Measurements from ENCODE around the gene RNU6-7.

RNU6-7 gene

DNA sequence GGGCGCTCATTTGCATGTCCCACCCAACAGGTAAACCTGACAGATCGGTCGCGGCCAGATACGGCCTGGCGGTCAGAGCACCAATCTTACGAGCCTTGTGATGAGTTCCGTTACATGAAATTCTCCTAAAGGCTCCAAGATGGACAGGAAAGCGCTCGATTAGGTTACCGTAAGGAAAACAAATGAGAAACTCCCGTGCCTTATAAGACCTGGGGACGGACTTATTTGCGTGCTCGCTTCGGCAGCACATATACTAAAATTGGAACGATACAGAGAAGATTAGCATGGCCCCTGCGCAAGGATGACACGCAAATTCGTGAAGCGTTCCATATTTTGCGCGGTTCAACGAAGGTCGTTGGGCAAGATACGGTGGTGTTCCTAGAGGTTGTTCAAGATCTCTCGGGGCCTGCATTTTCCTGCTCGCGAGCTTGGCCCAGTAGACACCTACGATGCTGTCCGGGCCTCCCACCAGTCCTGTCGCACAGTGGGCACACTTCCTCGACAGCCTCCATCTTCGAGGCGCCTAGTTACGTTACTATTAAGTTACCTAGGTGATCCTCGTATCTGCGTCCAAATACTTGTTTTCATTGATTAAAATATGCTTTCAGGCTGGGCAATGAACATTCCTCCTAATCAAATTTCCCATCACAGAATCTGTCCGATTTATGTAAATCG, at the start of gene RNU6-7:
RNU6-7 (plus strand) TSS at position 230 of the 675 bp plus-strand sequence.
- DNase-seq, result no peak

DNA sequence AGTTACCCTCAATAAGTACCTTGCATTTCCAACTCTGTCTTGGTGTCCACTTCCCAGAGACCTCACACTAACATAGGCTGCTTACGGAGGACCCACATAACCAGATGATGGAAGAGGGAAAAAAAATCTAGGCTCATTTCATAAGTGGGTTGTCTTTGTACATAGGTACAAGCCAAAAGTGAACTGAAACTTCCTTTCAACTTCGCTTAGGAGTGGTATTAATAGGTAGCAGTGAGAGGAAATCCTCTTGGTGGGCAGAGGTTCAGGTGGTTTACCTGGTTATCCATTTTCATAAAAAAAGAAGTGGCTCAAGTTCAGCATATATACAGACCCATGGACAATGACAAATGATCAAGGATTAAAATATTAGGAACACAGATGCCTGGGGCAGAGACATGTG, 35.8 kb upstream of the RNU6-7 start:
- no peak for DNase-seq

DNA sequence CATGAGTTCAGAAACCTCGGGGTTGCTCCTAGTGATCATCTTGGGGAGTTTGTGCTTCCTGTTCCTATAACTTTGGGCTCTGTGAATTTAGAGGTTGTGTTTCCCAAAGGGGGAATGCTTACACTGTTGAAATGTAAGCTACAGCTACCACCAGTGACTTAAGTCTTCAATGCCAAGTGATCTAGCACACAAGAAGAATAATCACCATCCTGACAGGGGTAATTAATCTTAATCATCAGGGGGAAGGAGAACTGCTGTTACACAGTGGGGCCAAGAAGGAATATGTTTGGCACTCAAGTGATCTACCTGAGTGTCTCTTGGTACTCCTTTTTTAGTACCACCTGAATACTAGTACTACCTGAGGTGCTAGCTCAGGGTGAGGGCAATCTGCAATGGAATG, 34.9 kb upstream of the RNU6-7 start:
- DNase-seq, result no peak

DNA sequence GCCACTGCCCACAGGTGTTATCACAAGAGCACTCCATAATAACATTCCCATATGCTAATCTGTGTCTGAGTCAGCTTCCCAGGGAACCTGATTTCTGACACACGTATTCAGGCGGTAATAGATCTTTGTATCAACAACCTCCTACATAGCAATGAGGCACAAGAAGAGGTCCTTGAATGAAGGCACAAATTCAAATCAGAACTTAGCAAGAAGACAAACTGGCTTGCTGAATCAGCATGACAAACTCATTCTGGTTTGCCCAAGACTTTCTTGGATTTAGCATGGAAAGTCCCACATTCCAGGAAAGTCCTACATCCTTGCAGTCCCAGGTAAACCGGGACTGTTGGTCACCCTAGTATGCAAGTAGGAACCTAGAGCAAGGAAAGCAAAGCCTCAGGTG, 33.9 kb upstream of the RNU6-7 start:
- no peak for DNase-seq

DNA sequence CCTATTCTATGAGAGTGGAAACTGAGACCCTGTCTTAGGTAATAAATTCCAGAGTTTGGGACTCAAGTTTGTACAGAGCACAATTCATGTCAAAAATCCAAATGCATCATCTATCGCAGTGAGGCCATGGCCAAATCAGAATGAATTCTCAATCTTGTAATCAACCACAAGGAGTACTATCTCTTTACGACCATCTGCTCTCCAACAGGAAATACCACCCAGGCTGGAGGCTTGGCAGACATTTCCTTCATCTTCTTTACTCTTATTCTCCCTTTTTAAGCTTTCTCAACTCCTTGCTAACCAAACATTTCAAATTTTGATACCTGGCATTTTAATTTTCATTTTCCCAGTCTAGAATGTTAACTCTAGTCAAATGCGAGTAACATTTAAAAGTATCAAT, 32.7 kb upstream of the RNU6-7 start:
- DNase-seq, result no peak

DNA sequence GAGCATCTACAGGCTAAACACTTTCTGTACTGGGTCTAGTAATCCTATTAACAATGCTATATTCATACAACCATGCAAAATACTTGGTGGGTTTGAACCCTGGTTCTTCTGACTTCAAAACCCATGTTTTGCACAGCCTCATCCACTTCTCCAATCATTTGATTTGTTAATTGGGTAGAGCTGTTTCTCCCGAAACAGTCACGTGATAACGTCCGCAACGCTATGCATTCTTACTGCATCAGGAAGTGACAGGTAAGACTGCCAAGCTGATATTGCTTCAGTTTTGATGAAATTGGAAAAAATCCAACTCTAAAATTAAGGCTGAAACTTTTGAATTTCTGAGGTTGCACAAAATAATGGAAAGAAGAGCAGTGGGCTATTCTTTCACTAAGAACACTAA, 30.4 kb upstream of the RNU6-7 start:
- no peak for DNase-seq

- DNase-seq, result no peak
Observed at GRCh38 chr14:32183151-32184058, 18.4 kb upstream of the RNU6-7 start.

DNA sequence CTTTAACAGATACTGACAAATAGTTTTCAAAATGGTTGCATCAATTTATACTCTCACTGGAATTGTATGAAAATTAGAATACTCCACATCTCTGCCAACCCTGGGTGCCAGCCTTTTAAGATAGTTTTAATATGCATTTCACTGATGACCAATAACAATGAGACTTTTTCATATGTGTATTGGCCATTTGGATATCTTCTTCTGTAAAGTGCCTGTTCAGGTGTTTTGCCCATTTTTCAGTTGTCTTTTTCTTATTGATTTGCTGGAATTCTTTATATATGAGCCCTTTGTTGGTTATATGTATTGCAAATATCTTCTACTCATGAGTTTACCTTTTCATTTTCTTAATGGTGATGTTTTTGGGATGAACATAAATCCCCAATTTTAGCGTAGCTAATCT, 16.7 kb upstream of the RNU6-7 start:
- DNase-seq, result no peak

DNA sequence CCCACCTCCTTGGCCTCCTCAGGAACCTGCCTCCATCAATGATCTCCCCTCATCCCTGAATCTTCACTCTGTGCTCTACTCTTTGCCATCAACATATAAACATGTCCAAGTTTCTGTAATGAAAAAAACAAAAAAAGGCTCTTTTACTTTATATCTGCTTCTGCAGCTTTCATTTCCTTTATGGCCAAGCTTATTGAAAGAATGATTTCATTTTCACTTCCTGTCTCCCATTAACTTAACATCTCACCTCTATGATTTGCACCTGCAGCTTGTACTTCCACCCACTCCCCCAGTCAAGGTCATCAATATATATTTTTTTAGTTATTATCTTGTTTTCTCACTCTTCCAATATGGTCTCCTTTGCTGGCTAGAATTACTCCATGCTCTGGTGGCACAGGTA, 15.6 kb upstream of the RNU6-7 start:
- no peak for DNase-seq

- no peak for DNase-seq
Observed at GRCh38 chr14:32189811-32190210, 12.0 kb upstream of the RNU6-7 start.

- DNase-seq, result no peak
Observed at GRCh38 chr14:32190673-32191072, 11.2 kb upstream of the RNU6-7 start.

DNA sequence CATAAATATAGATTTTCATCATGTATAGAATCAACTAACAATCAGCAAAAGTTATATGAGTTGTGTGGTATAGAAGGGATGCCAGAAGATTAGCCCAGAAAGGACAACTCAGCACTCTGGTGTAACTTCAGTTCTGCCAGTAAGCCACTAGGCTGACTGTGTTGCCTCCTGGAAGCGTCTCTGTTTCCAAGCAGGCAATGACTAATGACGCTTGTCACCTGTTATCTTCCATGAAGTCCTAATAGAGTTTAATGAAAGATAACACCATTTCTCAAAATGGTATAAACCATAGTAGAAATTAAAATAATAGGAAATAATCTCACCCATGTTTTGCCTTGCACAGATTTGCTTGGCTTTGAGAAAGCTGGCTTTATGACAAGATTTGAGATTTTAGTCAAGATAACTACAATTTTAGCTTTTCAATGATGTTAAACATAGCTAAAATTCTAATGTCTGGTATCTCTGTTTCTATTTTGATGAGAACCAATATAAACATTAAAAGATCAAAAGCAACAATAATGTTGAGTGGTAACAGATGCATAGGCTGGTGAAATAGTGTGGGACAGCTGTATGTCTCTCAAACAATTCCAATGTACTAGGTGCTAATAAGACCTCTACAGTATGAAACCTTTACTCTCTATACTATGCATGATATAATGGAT, 9.0 kb upstream of the RNU6-7 start:
- DNase-seq, result no peak

GRCh38 chr14:32193532-32193931, 8.3 kb upstream of the RNU6-7 start:
- DNase-seq, result no peak

GRCh38 chr14:32195636-32196035, 6.2 kb upstream of the RNU6-7 start:
- DNase-seq, result no peak

DNA sequence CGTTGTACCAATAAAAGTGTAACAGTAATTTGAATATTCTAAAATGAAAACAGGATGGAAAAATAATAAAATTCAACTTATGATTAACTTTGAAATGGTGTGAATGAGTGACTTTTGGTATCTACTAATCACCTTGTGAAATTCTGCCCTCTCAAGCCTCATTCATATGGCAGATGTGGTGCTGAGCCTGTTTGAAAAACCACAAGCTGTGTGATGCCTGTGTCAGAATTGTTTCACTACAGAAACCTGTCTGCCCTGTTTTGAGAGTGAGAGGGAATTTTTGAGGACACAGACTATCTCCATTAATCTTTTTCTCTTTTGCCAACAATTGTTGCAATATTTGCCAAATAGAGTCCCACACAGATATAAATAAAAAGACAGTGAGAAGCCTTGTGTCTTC, 3.9 kb upstream of the RNU6-7 start:
- no peak for DNase-seq

DNA sequence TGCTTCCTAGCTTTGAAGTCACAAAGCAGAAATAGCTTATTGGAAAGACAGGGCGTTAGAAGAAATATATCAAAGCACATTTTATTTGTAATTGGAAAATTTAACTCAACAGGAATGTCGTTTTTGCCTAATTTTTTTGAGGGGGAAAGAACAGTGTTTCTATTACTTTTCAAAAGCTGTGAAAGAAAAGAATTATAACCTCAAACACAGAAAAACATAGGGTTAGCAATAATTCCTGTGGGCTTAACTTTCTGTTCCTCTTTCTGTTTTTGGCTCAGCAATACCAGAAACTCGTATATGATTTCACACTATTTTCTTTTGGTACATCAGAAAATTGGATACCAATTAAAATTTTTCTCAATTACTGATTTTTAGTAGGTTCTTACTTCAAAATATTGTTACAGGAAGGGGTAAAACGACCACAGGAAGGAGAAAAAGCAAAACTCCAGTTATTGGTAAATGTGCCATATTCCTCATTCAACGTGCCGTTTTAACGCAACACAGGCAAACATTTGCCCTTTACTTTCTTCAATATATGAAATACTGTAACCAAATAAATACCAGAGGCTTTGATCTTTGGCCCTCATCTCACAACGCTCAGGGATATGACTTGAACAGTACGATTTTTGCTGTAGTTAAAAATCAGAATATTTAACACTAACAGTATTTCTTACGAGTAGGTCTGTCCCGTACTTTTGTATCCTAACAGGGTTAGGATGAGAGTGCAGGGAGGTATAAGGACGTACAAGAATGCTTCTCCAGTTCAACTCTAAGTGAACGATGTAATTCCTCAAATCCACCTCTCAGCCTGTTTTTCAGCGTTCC, 1.3 kb upstream of the RNU6-7 start:
- no peak for DNase-seq

DNA sequence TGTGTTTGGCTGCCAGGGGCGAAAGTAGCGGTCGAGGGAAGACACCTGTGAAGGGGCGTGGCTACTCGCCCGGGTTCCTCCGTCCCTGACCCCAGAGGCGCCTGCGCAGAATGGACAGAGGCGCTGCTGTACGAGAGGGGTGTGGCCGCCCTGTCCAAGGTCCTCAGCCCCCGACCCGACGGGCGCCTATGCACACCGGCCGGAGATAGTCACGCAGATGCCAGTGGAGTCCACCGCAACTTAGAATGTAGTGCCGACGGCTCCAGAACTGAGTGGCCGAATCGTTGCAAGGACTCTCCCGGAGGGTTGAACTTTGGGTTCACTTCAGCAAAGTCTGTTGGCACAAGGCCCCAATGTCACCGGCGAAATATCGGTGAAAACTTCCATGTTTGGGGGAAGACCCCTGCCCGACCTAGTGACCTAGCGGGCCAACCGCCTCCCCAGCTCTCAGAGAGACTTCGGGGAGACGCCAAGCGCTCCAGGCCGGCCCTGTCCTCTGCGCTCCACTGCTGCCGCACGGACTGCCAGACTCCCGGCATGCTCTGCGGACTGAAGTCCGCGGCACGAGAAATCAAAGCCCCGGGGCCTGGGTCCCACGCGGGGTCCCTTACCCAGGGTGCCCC, 541 bp upstream of the RNU6-7 start:
- peak; percentile 66 for DNase-seq

DNA sequence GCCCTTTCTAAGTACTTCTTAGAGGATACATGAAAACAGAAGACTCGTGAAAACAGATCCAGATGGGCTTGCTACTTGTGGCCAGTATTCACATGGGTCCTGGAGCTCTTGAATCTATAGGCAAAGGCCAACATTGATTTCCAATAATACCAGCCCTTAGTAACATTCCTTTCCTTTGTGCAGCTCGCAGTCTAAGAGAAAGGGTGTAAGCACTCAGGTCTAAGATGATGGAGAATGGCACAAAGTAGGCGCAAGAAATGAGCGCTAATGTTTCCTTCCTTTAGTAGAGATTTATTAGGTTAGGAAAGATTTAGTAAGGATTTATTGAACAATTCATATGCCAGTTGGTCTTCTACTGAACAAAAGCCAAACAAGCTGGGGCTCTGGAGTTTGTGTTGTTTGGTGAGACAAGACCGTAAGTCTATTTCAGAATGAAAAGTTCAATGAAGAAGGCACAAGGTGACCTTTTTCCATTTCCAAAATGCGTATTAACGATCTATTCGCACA, 699 bp downstream of the RNU6-7 start:
- DNase-seq, result no peak

DNA sequence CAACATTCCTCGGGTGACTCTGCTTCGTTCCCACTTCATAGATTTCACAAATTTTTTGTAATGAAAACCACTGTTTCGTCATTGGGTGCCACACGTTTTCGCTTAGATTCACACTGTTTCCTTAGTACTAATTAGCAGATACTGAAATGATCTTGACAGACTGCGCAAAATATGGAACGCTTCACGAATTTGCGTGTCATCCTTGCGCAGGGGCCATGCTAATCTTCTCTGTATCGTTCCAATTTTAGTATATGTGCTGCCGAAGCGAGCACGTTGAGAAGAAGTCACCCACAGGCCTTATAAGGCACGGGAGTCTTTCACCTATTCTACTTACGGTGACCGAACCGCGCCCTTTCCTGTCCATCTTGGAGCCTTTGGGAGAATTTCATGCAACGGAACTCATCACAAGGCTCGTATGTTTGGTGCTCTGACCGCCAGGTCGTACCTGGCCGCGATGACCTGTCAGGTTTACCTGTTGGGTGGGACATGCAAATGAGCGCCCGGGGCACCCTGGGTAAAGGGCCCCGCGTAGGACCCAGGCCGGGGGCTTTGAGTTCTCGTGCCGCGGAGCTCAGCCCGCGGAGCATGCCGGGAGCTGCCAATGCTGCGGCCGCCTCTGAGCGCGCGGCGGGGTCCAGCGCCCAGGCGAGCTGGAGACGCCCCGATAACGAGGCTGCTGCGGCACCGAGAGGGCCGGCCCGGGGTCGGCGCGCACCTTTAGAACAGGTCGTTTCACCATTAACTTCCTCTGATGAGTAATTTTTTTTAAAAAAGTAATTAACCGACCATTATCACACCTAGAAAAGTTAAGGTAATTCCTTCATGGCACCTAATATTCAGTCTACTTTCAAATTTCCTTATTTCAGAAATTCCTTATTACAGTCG, 1.4 kb downstream of the RNU6-7 start, which contains the start of gene RNU6-8:
RNU6-8 (minus strand) TSS at position 272 of the 885 bp plus-strand sequence.
- peak; percentile 79 for DNase-seq

GRCh38 chr14:32203928-32204357, 2.1 kb downstream of the RNU6-7 start:
- no peak for DNase-seq

DNA sequence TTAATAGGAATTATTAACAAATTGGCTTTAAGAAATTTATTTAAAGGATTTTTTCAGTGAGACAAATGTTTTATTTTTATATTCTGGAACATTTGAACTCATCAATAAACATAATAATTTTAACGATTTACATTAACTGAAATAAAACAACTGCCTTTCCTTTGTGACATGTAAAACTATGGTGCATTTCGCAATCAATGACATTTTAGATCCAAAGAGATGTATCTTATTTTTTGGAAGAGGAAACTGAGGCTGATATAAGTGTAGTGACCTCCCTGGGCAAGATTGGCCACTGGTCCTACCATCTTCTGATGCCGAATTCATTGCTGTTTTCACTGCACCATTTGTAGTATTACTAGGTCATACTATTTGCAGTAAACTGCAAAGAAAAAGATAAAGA, 3.7 kb downstream of the RNU6-7 start:
- no peak for DNase-seq

Data from activated effector memory CD4-positive, alpha-beta T cell treated with Interleukin-2 at 50 U/mL for 16 hours (primary cell).